Measurements from ENCODE around the gene MAG.

MAG gene

GRCh38 chr19:35260694-35261304, 31.2 kb upstream of the MAG start:
- H3F3A ChIP-seq (ENCODE audit: insufficient read depth, low read length): no peaks in the 10 kb centered on the region
- TF ChIP-seq EZH2 (IDR thresholded peaks at IDR 0.05; ENCODE audit: borderline replicate concordance, low read length) (no peak), CTCF (IDR thresholded peaks at IDR 0.05; ENCODE audit: low read length) (no peak)
- H3K36me3 ChIP-seq (ENCODE audit: insufficient read depth, low read length): peaks cover 60% of the 10 kb centered on the region; the same call in 1 of the 2 replicates
- no peaks in the 10 kb centered on the region for H3K9me2 ChIP-seq (ENCODE audit: low read depth, low read length)
- peaks cover 33% of the 10 kb centered on the region for H3K4me1 ChIP-seq (ENCODE audit: insufficient read depth, low read length, severe bottlenecking)
- no peaks in the 10 kb centered on the region for H3K9me3 ChIP-seq (ENCODE audit: low read length)
- no peaks in the 10 kb centered on the region for H3K27me3 ChIP-seq (ENCODE audit: insufficient read depth, low read length)
- H3K4me3 ChIP-seq (ENCODE audit: low read depth, low read length, poor library complexity, severe bottlenecking): no peak overlapping the region
- peak overlapping the region; percentile 50 for H3K27ac ChIP-seq (ENCODE audit: low read depth, low read length, poor library complexity, severe bottlenecking)
- H3K4me2 ChIP-seq (ENCODE audit: low read length): no peak overlapping the region
- no peak overlapping the region for H2AFZ ChIP-seq (ENCODE audit: low read length)
- H3K79me2 ChIP-seq (ENCODE audit: insufficient read depth, low read length): no peaks in the 10 kb centered on the region
- no peak overlapping the region for H3K9ac ChIP-seq (ENCODE audit: low read length)
- H4K20me1 ChIP-seq (ENCODE audit: insufficient read depth, low read length): no peaks in the 10 kb centered on the region

GRCh38 chr19:35261356-35262100, 30.4 kb upstream of the MAG start:
- Histone ChIP-seq H3K4me3 (ENCODE audit: low read depth, low read length, poor library complexity, severe bottlenecking) (no peak overlapping the region), H3K27ac (ENCODE audit: low read depth, low read length, poor library complexity, severe bottlenecking) (peak overlapping the region; percentile 30), H3K4me2 (ENCODE audit: low read length) (no peak overlapping the region), H3K36me3 (ENCODE audit: insufficient read depth, low read length) (peaks cover 62% of the 10 kb centered on the region; the same call in 1 of the 2 replicates), H2AFZ (ENCODE audit: low read length) (no peak overlapping the region), H3K9me3 (ENCODE audit: low read length) (no peaks in the 10 kb centered on the region), H3K27me3 (ENCODE audit: insufficient read depth, low read length) (no peaks in the 10 kb centered on the region), H3K79me2 (ENCODE audit: insufficient read depth, low read length) (no peaks in the 10 kb centered on the region), H3K4me1 (ENCODE audit: insufficient read depth, low read length, severe bottlenecking) (peaks cover 39% of the 10 kb centered on the region), H3F3A (ENCODE audit: insufficient read depth, low read length) (no peaks in the 10 kb centered on the region), H3K9ac (ENCODE audit: low read length) (no peak overlapping the region; the same call in 1 of the 2 replicates), H4K20me1 (ENCODE audit: insufficient read depth, low read length) (no peaks in the 10 kb centered on the region), H3K9me2 (ENCODE audit: low read depth, low read length) (no peaks in the 10 kb centered on the region)
- TF ChIP-seq CTCF (IDR thresholded peaks at IDR 0.05; ENCODE audit: low read length) (no peak), EZH2 (IDR thresholded peaks at IDR 0.05; ENCODE audit: borderline replicate concordance, low read length) (no peak)

GRCh38 chr19:35262101-35262761, 29.7 kb upstream of the MAG start:
- Histone ChIP-seq H3K36me3 (ENCODE audit: insufficient read depth, low read length) (peaks cover 63% of the 10 kb centered on the region; the same call in 1 of the 2 replicates), H3K27me3 (ENCODE audit: insufficient read depth, low read length) (no peaks in the 10 kb centered on the region), H4K20me1 (ENCODE audit: insufficient read depth, low read length) (no peaks in the 10 kb centered on the region), H3K4me1 (ENCODE audit: insufficient read depth, low read length, severe bottlenecking) (peaks cover 46% of the 10 kb centered on the region), H3K4me3 (ENCODE audit: low read depth, low read length, poor library complexity, severe bottlenecking) (no peak overlapping the region), H2AFZ (ENCODE audit: low read length) (no peak overlapping the region), H3F3A (ENCODE audit: insufficient read depth, low read length) (no peaks in the 10 kb centered on the region), H3K4me2 (ENCODE audit: low read length) (no peak overlapping the region), H3K9me3 (ENCODE audit: low read length) (no peaks in the 10 kb centered on the region), H3K27ac (ENCODE audit: low read depth, low read length, poor library complexity, severe bottlenecking) (peak overlapping the region; percentile 30), H3K79me2 (ENCODE audit: insufficient read depth, low read length) (no peaks in the 10 kb centered on the region), H3K9me2 (ENCODE audit: low read depth, low read length) (no peaks in the 10 kb centered on the region), H3K9ac (ENCODE audit: low read length) (no peak overlapping the region; the same call in 1 of the 2 replicates)
- TF ChIP-seq EZH2 (IDR thresholded peaks at IDR 0.05; ENCODE audit: borderline replicate concordance, low read length) (no peak), CTCF (IDR thresholded peaks at IDR 0.05; ENCODE audit: low read length) (no peak)

All from OCI-LY1 (cell line).